ENCODE measurements around the gene SRSF7.

DNA sequence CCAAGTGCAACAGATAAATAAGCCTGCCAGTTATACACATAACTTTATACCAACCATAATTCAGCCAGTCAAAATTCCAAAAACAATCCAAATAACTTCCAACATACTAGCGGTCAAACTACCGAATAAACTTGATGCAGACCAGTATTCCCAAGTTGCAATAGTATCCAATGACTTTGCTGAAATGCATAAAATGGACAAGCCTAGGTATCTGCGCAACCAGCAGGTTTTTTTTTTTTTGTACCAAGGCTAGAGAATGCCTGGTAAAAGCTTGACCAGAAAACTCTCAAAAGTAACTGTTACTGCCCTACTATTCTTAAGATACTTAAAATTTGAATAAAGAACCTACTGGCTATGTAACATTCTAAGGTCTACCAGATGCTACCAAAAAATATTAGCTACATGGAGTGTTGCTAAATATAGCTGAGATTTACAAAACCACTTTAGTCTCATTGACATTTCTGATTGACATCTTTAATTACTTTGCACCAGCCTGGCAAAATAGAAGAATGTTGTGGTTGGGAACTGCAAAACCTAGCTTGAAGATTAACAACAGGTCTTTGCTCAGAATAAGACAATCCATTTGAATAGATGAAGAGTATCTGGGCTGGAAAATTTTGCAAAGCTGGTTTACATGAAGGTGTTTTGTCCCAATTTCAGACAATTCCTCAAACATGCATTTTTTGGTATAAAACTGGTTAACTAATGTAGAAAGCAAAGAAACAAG, 7.3 kb downstream of the SRSF7 start:
- TF ChIP-seq, protein P1, sequence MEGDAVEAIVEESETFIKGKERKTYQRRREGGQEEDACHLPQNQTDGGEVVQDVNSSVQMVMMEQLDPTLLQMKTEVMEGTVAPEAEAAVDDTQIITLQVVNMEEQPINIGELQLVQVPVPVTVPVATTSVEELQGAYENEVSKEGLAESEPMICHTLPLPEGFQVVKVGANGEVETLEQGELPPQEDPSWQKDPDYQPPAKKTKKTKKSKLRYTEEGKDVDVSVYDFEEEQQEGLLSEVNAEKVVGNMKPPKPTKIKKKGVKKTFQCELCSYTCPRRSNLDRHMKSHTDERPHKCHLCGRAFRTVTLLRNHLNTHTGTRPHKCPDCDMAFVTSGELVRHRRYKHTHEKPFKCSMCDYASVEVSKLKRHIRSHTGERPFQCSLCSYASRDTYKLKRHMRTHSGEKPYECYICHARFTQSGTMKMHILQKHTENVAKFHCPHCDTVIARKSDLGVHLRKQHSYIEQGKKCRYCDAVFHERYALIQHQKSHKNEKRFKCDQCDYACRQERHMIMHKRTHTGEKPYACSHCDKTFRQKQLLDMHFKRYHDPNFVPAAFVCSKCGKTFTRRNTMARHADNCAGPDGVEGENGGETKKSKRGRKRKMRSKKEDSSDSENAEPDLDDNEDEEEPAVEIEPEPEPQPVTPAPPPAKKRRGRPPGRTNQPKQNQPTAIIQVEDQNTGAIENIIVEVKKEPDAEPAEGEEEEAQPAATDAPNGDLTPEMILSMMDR (IDR thresholded peaks at IDR 0.05), result no peak
- no peak for TF ChIP-seq POLR2A (IDR thresholded peaks at IDR 0.05)
